ENCODE measurements around the gene DOCK3.

Gene DOCK3

DNA sequence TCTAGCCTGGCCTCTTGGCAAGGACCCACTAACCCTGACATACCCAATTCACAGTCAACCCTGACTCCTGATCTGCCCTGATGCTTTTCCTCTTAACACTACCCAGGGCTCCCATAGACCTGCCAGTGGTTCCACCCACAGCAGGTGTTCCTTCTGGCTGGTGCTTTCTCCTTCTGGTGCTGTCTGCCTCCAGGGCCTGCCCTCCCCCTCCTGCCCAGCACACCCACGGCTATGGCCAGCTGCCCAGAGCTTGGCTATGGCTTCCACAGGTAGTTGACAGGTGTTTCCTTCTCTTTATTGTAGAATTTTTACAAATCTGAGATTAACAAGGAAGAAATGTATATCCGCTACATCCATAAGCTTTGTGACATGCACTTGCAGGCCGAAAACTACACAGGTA is 663.9 kb downstream of the DOCK3 start:
- H3K27me3 ChIP-seq (ENCODE audit: insufficient read depth, low read depth, severe bottlenecking), result no peaks in the 10 kb centered on the region
- H3K4me3 ChIP-seq (ENCODE audit: low read depth, low read length), result no peak overlapping the region
- TF ChIP-seq, protein P1, sequence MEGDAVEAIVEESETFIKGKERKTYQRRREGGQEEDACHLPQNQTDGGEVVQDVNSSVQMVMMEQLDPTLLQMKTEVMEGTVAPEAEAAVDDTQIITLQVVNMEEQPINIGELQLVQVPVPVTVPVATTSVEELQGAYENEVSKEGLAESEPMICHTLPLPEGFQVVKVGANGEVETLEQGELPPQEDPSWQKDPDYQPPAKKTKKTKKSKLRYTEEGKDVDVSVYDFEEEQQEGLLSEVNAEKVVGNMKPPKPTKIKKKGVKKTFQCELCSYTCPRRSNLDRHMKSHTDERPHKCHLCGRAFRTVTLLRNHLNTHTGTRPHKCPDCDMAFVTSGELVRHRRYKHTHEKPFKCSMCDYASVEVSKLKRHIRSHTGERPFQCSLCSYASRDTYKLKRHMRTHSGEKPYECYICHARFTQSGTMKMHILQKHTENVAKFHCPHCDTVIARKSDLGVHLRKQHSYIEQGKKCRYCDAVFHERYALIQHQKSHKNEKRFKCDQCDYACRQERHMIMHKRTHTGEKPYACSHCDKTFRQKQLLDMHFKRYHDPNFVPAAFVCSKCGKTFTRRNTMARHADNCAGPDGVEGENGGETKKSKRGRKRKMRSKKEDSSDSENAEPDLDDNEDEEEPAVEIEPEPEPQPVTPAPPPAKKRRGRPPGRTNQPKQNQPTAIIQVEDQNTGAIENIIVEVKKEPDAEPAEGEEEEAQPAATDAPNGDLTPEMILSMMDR (IDR thresholded peaks at IDR 0.05; ENCODE audit: low read depth, low read length), result no peak
- no peaks in the 10 kb centered on the region for H3K36me3 ChIP-seq
- no peaks in the 10 kb centered on the region for H3K9me3 ChIP-seq (ENCODE audit: severe bottlenecking)
- no peak overlapping the region for H3K27ac ChIP-seq
- peak; percentile 28 for DNase-seq

DNA sequence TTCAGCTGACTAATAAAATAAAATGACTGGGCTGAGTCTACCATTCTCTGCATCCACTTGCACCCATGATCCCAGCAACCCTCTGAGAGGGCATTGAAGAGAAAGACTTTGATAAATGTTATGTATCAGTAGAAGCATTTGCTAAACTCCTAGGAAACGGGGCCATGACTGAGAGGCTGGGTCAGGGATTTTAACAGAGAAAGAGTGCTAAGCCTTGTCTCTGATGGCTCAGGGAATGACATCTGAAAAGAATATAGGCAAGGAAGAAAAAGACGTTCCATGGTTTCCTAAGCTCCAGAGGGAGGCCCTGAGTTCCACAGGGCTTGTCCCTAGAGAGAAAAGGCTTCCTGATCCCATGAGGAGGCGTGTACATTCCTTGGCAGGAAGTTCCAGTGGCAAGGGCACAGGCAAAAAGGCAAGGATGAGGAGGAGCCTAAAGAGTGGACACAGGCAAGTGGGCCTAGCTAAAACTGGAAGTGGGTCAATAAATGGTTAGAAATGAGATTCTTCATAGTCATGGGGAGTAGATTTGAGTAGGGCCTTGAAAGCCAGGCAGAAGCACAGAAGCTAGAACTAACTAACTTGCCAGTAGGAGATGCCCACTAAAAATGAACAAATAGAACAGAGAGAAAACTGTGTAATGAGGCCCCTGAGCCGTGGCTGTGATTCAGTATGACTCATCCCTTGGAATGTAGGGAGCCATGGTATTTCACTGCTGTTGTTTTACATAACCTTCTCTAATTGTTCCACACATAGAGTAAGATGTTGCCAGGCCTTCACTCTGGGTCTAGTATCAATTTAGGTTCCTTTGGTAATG is 665.5 kb downstream of the DOCK3 start:
- no peak for DNase-seq
- H3K9me3 ChIP-seq (ENCODE audit: severe bottlenecking), result no peaks in the 10 kb centered on the region
- H3K27ac ChIP-seq, result no peak overlapping the region
- H3K4me3 ChIP-seq (ENCODE audit: low read depth, low read length), result no peak overlapping the region
- H3K36me3 ChIP-seq, result no peaks in the 10 kb centered on the region
- TF ChIP-seq, protein P1 (IDR thresholded peaks at IDR 0.05; ENCODE audit: low read depth, low read length), result no peak
- H3K27me3 ChIP-seq (ENCODE audit: insufficient read depth, low read depth, severe bottlenecking), result no peaks in the 10 kb centered on the region

DNA sequence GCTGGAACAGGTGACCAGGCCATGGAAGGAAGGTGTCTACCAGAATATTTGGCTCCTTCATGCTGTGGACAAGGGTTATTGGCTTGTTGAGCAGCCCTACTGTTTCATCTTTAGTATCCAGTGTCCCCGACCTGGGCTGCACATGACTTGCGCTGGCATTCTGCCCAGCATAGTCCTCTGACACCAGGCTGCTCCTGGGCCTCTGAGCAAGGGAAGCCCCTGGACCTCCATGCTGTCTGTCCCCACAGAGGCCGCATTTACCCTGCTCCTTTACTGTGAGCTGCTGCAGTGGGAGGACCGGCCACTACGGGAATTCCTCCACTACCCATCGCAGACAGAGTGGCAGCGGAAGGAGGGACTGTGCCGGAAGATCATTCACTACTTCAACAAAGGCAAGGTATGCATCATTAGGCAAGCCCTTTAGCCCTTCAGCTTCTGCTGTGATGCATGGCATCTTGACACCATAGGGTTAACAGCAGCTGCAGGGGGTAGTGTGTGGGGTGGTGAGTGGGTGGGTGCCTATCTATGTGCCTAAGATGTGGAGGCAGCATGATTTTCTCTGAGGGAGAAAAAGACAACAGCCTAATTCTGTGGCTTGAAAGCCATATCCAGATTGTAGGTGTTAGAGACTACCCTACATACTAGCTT is 666.4 kb downstream of the DOCK3 start:
- DNase-seq, result no peak
- no peaks in the 10 kb centered on the region for H3K36me3 ChIP-seq
- TF ChIP-seq, protein P1 (IDR thresholded peaks at IDR 0.05; ENCODE audit: low read depth, low read length), result no peak
- no peak overlapping the region for H3K27ac ChIP-seq
- H3K27me3 ChIP-seq (ENCODE audit: insufficient read depth, low read depth, severe bottlenecking), result no peaks in the 10 kb centered on the region
- H3K4me3 ChIP-seq (ENCODE audit: low read depth, low read length), result no peak overlapping the region
- no peaks in the 10 kb centered on the region for H3K9me3 ChIP-seq (ENCODE audit: severe bottlenecking)

DNA sequence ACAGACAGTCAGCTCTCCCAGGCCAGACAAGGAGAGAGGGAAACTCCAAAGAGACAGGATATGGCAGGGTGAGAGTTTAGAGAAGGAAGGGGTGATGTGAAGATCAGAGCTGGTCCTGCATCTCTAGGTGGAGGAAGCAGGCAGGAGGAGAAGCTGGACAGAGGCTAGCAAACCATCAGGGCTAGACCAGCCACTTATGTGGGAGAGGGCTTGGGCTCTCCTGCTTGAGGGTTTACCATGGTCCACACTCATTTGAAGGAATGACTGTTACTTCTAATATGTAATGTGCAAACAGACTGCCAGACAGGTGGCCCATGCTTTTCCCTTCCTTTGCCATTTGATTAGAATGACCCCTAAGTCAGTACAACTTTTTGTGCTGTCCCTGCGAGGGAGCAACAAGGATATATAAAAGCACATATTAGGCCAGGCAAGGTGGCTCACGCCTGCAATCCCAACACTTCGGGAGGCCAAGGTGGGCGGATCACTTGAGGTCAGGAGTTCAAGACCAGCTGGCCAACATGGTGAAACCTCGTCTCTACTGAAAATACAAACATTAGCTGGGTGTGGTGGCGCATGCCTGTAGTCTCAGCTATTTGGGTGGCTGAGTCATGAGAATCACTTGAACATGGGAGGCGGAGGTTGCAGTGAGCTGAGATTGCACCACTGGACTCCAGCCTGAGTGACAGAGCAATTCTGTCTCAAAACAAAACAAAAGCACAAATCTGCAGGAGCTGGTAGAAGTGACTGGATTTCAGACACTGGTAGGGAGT is 669.4 kb downstream of the DOCK3 start:
- H3K4me3 ChIP-seq (ENCODE audit: low read depth, low read length), result no peak overlapping the region
- no peak for DNase-seq
- no peaks in the 10 kb centered on the region for H3K36me3 ChIP-seq
- H3K9me3 ChIP-seq (ENCODE audit: severe bottlenecking), result no peaks in the 10 kb centered on the region
- H3K27me3 ChIP-seq (ENCODE audit: insufficient read depth, low read depth, severe bottlenecking), result no peaks in the 10 kb centered on the region
- H3K27ac ChIP-seq, result no peak overlapping the region
- TF ChIP-seq, protein P1 (IDR thresholded peaks at IDR 0.05; ENCODE audit: low read depth, low read length), result no peak

DNA sequence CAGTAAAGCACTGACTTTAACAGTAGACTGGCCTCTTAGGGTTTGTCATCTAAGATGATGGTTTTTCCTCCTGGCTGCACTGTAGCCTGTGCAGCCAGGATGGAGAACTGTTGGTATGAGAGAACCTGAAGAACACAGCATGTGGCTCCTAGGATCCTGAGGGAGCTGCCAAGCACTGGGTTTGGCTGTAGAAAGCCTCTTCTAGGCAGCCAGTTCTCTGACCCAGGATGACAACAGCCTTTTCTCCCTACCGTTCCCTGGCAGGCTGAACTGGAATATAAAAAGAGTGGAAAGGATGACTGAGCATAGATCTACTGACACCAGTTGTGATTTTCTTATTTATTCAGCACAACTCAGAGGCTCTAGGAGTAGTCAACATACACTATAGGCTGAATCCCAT is 676.0 kb downstream of the DOCK3 start:
- no peaks in the 10 kb centered on the region for H3K27me3 ChIP-seq (ENCODE audit: insufficient read depth, low read depth, severe bottlenecking)
- H3K9me3 ChIP-seq (ENCODE audit: severe bottlenecking), result no peaks in the 10 kb centered on the region
- peaks cover 5% of the 10 kb centered on the region for H3K36me3 ChIP-seq
- TF ChIP-seq, protein P1 (IDR thresholded peaks at IDR 0.05; ENCODE audit: low read depth, low read length), result no peak
- H3K4me3 ChIP-seq (ENCODE audit: low read depth, low read length), result no peak overlapping the region
- no peak overlapping the region for H3K27ac ChIP-seq
- no peak for DNase-seq
